ENCODE data around the gene TGOLN2. TPM values are rescaled to one million over a fixed set of nuclear protein-coding genes. Genes with fewer than 3 reads are reported as not detected.
"Not testable (repeated sequence)": the region's sequence is repeated elsewhere in the genome, so short reads cannot be mapped to it uniquely, and the experiment has no call there.

The TGOLN2 gene
- total RNA-seq, 1 donor from 2014 or later: 75.1 TPM

GRCh38 chr2:85341269-85342029 is 13.7 kb upstream of the TGOLN2 start:
- intact Hi-C loops (cut with DNase I): no loop called here

DNA sequence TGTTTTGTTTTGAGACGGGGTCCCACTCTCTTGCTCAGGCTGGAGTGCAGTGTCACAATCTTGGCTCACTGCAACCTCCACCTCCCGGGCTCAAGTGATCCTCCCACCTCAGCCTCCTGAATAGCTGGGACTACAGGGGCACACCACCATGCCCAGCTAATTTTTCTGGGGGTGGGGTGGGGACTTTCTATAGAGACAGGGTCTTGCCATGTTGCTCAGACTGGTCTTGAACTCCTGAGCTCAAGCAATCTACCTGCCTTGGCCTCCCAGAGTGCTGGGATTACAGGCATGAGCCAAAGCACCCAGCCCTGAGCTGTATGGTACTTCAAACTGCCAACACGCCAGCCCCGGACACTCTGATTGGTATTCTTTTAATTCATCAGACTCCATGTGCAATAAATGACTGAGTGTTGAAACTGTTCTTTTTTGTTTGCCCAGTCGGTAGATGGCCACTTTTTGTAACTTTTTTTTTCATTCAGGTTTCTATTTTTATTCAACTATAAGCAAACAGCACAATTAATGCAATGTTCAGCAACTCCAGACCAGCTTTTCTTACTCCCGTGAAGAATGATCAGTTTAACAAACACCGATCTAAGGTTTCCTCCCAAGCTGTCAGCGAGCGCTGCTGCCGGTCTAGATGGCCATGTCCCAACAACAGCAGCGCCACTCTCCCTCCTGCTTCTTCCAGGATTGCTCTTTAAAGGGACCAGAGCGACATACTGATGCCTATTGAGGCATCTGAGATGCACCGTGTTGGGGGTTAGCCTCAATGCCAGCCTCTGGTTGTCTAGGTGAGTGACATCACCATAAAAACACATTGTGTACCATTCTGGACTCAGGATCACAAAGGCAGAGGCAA is 12.5 kb upstream of the TGOLN2 start:
- intact Hi-C loops (cut with DNase I): no loop called here
- no peak for DNase-seq (ENCODE audit: low spot score)

More at GRCh38 chr2:85341269-85342029, 13.7 kb upstream of the TGOLN2 start:
- no peak for DNase-seq (ENCODE audit: low spot score)

- no peak for DNase-seq (ENCODE audit: low spot score)
- intact Hi-C loops (cut with DNase I): no loop called here
These were observed 7.1 kb upstream of the TGOLN2 start for GRCh38 chr2:85334928-85335327.

GRCh38 chr2:85333877-85334276 is 6.1 kb upstream of the TGOLN2 start:
- DNase-seq (ENCODE audit: low spot score); intact Hi-C loops (cut with DNase I): not testable (repeated sequence)

- intact Hi-C loops (cut with DNase I): no loop called here
- no peak for DNase-seq (ENCODE audit: low spot score)
These were observed 3.2 kb upstream of the TGOLN2 start for GRCh38 chr2:85330839-85331636.

DNA sequence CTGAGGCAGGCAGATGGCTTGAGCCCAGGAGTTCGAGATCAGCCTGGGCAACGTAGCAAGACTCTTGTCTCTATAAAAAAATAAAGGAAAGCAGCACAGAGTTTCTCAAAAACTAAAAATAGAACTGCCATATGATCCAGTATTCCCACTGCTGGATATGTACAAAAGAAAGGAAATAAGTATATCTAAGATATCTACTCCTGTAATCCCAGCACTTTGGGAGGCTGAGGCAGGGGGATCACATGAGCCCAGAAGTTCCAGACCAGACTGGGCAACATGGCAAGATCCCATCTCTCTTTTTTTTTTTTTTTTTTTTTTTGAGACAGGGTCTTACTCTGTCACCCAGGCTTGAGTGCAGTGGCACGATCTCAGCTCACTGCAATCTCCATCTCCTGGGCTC is 1.9 kb upstream of the TGOLN2 start:
- intact Hi-C loops (cut with DNase I): not testable (repeated sequence)

DNA sequence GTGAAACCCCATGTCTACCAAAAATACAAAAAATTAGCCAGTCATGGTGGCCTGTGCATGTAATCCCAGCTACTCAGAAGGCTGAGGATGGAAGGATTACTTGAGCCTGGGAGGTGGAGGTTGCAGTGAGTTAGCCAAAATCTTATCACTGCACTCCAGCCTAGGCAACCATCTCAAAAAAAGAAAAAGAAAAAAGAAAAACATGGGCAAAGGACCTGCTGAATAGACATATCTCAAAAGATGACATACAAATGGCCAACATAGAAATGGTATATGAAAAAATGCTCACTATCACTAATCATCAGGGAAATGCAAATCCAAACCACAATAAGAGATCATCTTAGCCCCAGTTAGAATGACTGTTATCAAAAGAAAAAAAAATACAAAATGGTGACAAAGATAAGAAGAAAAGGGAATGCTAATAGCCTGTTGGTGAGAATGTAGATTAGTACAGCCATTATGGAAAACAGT is 1.4 kb upstream of the TGOLN2 start:
- DNase-seq (ENCODE audit: low spot score): no peak
- intact Hi-C loops (cut with DNase I): no loop called here

More for the DNA sequence above, 1.9 kb upstream of the TGOLN2 start:
- not testable (repeated sequence) for DNase-seq (ENCODE audit: low spot score)

- DNase-seq (ENCODE audit: low spot score): no peak
- intact Hi-C loops (cut with DNase I): no loop called here
These were observed 498 bp downstream of the TGOLN2 start for GRCh38 chr2:85327160-85327821.

DNA sequence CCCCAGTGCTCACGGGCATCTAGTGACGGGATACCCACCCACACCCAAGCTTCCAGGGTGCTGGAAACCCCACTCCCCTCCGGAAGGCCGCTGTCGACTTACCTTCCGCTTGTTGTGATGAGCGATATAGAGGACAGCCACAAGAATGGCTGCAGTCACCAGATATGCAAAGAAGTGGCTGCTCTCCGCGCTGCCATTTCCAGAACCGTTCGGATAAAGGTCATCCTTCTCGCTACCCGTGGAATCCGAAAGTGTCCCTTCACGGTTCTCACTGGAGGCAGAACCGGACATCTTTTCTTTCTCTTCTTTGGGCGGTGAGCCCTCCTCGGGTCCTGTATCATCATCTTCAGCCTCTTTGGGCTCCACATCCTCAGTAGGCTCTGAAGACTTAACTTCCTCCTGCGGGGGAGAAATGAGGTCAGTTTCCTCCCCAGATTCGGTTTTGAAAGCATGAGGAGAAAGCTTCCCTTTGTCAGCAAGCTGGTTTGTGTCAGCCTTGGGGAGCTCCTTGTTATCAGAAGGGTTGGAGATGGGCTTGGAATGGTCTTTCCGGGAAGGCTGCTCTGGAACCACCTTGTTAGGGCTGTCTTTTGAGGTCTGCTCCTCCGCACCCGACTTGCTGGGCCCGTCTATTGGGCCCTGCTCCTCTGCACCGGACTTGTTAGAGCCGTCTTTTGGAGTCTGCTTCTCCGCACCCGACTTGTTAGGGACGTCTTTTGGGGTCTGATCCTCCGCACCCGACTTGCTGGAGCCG is 1.2 kb downstream of the TGOLN2 start:
- intact Hi-C loops (cut with DNase I): no loop called here

GRCh38 chr2:85325466-85325811 is 2.4 kb downstream of the TGOLN2 start:
- no peak for DNase-seq (ENCODE audit: low spot score)
- intact Hi-C loops (cut with DNase I): no loop called here

More for the DNA sequence above, 1.2 kb downstream of the TGOLN2 start:
- no peak for DNase-seq (ENCODE audit: low spot score)

- DNase-seq (ENCODE audit: low spot score): no peak
- intact Hi-C loops (cut with DNase I): no loop called here
These were observed 2.9 kb downstream of the TGOLN2 start for GRCh38 chr2:85324639-85325465.

DNA sequence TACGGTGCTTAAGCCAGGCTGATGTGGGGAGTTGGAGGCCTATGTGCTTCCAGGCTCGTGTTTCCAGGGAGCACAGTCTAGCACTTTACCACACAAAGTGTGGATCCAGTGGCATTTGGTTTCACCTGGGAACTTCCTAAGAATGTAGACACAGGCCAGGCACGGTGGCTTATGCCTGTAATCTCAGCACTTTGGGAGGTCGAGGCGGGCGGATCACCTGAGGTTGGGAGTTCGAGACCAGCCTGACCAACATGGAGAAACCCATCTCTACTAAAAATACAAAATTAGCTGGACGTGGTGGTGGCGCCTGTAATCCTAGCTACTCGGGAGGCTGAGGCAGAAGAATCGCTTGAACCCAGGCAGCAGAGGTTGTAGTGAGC is 3.8 kb downstream of the TGOLN2 start:
- DNase-seq (ENCODE audit: low spot score); intact Hi-C loops (cut with DNase I): not testable (repeated sequence)

GRCh38 chr2:85323351-85323987 is 4.3 kb downstream of the TGOLN2 start:
- intact Hi-C loops (cut with DNase I): no loop called here
- no peak for DNase-seq (ENCODE audit: low spot score)

DNA sequence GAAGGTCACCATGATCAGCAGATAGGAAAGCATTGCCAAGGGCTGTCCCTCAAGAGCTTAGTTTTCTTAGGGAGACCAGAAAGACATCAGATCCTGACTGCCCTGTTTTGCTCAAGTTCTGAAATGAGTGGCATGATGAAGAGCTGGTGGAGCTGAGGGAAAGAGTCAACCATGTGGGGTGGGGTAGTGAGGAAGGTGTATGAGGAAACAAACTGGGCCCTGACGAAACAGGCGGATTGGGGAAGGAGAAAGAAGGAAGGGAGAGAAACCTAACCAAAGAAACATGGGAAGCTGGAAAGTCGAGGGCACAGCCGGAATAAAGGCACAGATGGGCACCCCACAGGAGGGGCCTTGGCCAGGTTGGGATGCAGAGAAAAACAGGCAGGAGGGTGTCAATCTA is 8.0 kb downstream of the TGOLN2 start:
- DNase-seq (ENCODE audit: low spot score): no peak
- intact Hi-C loops (cut with DNase I): no loop called here

GRCh38 chr2:85318222-85319074 is 9.3 kb downstream of the TGOLN2 start:
- DNase-seq (ENCODE audit: low spot score): no peak
- intact Hi-C loops (cut with DNase I): no loop called here

GRCh38 chr2:85315921-85316320 is 11.9 kb downstream of the TGOLN2 start:
- DNase-seq (ENCODE audit: low spot score); intact Hi-C loops (cut with DNase I): not testable (repeated sequence)

DNA sequence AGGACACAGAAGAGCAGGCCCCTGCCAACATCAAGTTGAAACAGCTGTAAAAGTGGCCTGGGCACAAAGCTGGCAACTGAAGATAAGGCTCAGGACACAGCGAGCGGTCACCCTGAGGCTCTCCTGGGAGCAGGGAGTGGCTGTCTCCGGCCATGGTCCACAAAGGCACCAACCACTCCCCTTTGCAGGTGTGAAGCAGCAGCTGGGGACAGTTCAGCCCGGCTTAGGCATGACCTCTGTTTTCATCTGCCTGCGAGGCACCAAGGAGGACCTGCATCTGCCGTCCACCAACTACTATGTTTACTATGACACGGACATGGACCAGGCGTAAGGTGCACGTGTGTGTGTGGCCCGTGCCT is 12.9 kb downstream of the TGOLN2 start:
- DNase-seq (ENCODE audit: low spot score): no peak
- intact Hi-C loops (cut with DNase I): no loop called here

Measured in cardiac septum (tissue), 1 donor.